Astrocyte (in vitro differentiated cells and primary cell): ENCODE data around the gene PLCB4.

Source experiments
- EZH2 ChIP-seq: IDR thresholded peaks from 2 replicates; pipeline ENCODE4 v1.6.1; 2012; ENCODE audit warnings: mild to moderate bottlenecking, low read length, inconsistent platforms; ENCODE audit not compliant: insufficient read depth
- TF ChIP-seq, protein P1 (sequence below): IDR thresholded peaks from 2 replicates; pipeline ENCODE4 v1.5.1; 2011; ENCODE audit warnings: low read depth, mild to moderate bottlenecking, inconsistent platforms, low read length, moderate library complexity; ENCODE audit not compliant: insufficient read depth

DNA sequence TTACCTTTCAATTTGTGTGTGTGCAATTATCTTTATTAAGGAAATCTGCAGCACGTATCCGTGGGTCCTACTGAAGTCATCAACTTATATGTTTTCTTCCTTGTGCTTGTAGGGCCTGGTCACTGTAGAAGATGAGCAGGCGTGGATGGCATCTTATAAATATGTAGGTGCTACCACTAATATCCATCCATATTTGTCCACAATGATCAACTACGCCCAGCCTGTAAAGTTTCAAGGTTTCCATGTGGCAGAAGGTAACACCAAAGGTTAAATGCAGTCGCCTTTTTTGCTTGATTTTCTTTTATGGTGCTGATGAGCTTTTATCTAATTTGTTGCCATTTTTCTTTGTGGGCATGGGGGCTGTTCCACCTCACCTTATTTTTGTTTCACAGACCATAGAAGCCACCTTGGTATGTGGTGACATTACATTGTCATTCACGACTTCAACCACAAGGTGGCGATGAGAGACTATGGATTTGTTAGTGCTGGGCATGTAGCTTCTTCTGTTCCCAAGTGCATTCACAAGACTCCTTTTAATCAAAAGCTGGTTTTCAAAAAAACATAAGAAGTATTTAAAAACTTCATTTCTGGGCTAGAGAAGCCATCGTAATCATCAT, 339.0 kb downstream of the PLCB4 start:
- no peak for TF ChIP-seq EZH2
- TF ChIP-seq, protein P1, sequence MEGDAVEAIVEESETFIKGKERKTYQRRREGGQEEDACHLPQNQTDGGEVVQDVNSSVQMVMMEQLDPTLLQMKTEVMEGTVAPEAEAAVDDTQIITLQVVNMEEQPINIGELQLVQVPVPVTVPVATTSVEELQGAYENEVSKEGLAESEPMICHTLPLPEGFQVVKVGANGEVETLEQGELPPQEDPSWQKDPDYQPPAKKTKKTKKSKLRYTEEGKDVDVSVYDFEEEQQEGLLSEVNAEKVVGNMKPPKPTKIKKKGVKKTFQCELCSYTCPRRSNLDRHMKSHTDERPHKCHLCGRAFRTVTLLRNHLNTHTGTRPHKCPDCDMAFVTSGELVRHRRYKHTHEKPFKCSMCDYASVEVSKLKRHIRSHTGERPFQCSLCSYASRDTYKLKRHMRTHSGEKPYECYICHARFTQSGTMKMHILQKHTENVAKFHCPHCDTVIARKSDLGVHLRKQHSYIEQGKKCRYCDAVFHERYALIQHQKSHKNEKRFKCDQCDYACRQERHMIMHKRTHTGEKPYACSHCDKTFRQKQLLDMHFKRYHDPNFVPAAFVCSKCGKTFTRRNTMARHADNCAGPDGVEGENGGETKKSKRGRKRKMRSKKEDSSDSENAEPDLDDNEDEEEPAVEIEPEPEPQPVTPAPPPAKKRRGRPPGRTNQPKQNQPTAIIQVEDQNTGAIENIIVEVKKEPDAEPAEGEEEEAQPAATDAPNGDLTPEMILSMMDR: peak; percentile 92
